Mucosa of rectum (tissue), 2 donors: ENCODE measurements around the gene TNFAIP8L3.

ENCODE experiments used
- H3K27ac ChIP-seq, 2 donors: one replicate each; pipeline ENCODE4 v1.7.0; 2013; ENCODE audit warnings: inconsistent platforms in 2 of 2, low read depth in 2 of 2, low read length in 2 of 2
- H3K27me3 ChIP-seq, 2 donors: one replicate each; pipeline ENCODE4 v1.7.0; 2013; ENCODE audit warnings: low read length in 2 of 2; ENCODE audit not compliant: control insufficient read depth in 2 of 2, insufficient read depth in 2 of 2
- H3K36me3 ChIP-seq, 2 donors: one replicate each; pipeline ENCODE4 v1.7.0; 2013; ENCODE audit warnings: low read length in 2 of 2; ENCODE audit not compliant: control insufficient read depth in 2 of 2, insufficient read depth in 2 of 2
- H3K4me1 ChIP-seq, 2 donors: one replicate each; pipeline ENCODE4 v1.7.0; 2013; ENCODE audit warnings: low read length in 2 of 2, mild to moderate bottlenecking in 1 of 2; ENCODE audit not compliant: control insufficient read depth in 2 of 2, insufficient read depth in 2 of 2
- H3K4me3 ChIP-seq, 2 donors: one replicate each; pipeline ENCODE4 v1.7.0; 2013; ENCODE audit warnings: low read length in 2 of 2
- H3K9ac ChIP-seq, 2 donors: one replicate each; pipeline ENCODE4 v1.7.0; 2013; ENCODE audit warnings: low read length in 2 of 2, low read depth in 1 of 2, mild to moderate bottlenecking in 1 of 2
- H3K9me3 ChIP-seq, 2 donors: one replicate each; pipeline ENCODE4 v1.7.0; 2013; ENCODE audit warnings: low read length in 2 of 2; ENCODE audit not compliant: control insufficient read depth in 2 of 2
- donor health status: healthy.
- donor health status: Normal muscosa, but diverticular disease.

The TNFAIP8L3 gene

DNA sequence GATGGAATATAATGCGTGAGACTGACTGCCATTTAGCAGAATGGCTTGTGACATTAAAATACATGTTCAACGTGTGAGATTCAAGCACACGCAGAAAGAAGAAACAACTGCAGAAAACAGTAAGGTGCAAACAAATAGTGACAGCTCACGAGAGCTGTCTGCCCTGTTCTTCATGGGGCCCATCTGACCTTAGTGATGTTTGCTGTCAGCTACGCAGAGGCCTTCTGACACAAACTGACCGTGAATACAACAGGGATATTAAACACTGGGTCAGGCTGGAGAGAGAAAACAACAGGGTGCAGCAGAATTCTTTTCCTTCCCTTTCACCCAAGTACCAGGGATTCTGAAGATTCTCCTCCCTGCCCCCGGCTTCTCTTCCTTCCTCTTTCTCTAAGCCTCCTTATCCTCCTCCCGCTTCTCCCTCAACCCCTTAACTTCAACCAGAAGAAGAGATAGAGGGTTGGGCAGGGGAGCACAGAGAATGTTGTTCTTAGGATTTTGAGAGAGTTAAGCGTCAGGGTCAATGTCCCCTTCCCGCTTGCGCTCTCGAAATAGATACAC, 2.1 kb downstream of the TNFAIP8L3 start:
- Histone ChIP-seq H3K9me3 (no peaks in the 10 kb centered on the region), H3K4me1 (peaks cover 3 to 7% of the 10 kb centered on the region in 2 donors), H3K4me3 (no peak overlapping the region), H3K27me3 (peaks cover 3 to 4% of the 10 kb centered on the region in 2 donors), H3K27ac (no peak overlapping the region), H3K36me3 (no peaks in the 10 kb centered on the region), H3K9ac (no peak overlapping the region)

GRCh38 chr15:51090753-51091152, 4.0 kb downstream of the TNFAIP8L3 start:
- H3K9me3 ChIP-seq = no peaks in the 10 kb centered on the region
- no peak overlapping the region for H3K27ac ChIP-seq
- H3K27me3 ChIP-seq = peaks cover 0 to 3% of the 10 kb centered on the region in 2 donors
- H3K4me1 ChIP-seq = peaks cover 3 to 7% of the 10 kb centered on the region in 2 donors
- no peak overlapping the region for H3K4me3 ChIP-seq
- H3K9ac ChIP-seq = no peak overlapping the region
- H3K36me3 ChIP-seq = no peaks in the 10 kb centered on the region

GRCh38 chr15:51089699-51090453, 4.8 kb downstream of the TNFAIP8L3 start:
- Histone ChIP-seq H3K9me3 (no peaks in the 10 kb centered on the region), H3K27me3 (peaks cover 0 to 3% of the 10 kb centered on the region in 2 donors), H3K9ac (no peak overlapping the region), H3K27ac (no peak overlapping the region), H3K4me1 (peaks cover 0 to 7% of the 10 kb centered on the region in 2 donors), H3K36me3 (no peaks in the 10 kb centered on the region), H3K4me3 (no peak overlapping the region)

GRCh38 chr15:51089041-51089440, 5.7 kb downstream of the TNFAIP8L3 start:
- no peak overlapping the region for H3K9ac ChIP-seq
- H3K27me3 ChIP-seq = peaks cover 0 to 3% of the 10 kb centered on the region in 2 donors
- peaks cover 0 to 7% of the 10 kb centered on the region in 2 donors for H3K4me1 ChIP-seq
- H3K36me3 ChIP-seq = no peaks in the 10 kb centered on the region
- H3K4me3 ChIP-seq = no peak overlapping the region
- no peaks in the 10 kb centered on the region for H3K9me3 ChIP-seq
- no peak overlapping the region for H3K27ac ChIP-seq

GRCh38 chr15:51088585-51088984, 6.1 kb downstream of the TNFAIP8L3 start:
- Histone ChIP-seq H3K9ac (no peak overlapping the region), H3K27ac (no peak overlapping the region), H3K27me3 (peaks cover 0 to 3% of the 10 kb centered on the region in 2 donors), H3K4me1 (peaks cover 0 to 7% of the 10 kb centered on the region in 2 donors), H3K9me3 (no peaks in the 10 kb centered on the region), H3K4me3 (no peak overlapping the region), H3K36me3 (no peaks in the 10 kb centered on the region)

- Histone ChIP-seq H3K4me1 (peaks cover 0 to 6% of the 10 kb centered on the region in 2 donors), H3K27ac (no peak overlapping the region)
These were observed 7.2 kb downstream of the TNFAIP8L3 start for GRCh38 chr15:51087513-51087912.

GRCh38 chr15:51086409-51086808, 8.3 kb downstream of the TNFAIP8L3 start:
- Histone ChIP-seq H3K27ac (no peak overlapping the region), H3K4me1 (no peaks in the 10 kb centered on the region), H3K9ac (no peak overlapping the region), H3K36me3 (no peaks in the 10 kb centered on the region), H3K9me3 (no peaks in the 10 kb centered on the region), H3K4me3 (no peak overlapping the region), H3K27me3 (peaks cover 0 to 3% of the 10 kb centered on the region in 2 donors)

More at GRCh38 chr15:51087513-51087912, 7.2 kb downstream of the TNFAIP8L3 start:
- Histone ChIP-seq H3K4me3 (no peak overlapping the region), H3K9ac (no peak overlapping the region), H3K27me3 (peaks cover 0 to 3% of the 10 kb centered on the region in 2 donors), H3K36me3 (no peaks in the 10 kb centered on the region), H3K9me3 (no peaks in the 10 kb centered on the region)

GRCh38 chr15:51085764-51086163, 8.9 kb downstream of the TNFAIP8L3 start:
- H3K4me1 ChIP-seq = no peaks in the 10 kb centered on the region
- H3K27ac ChIP-seq = no peak overlapping the region
- no peak overlapping the region for H3K9ac ChIP-seq

DNA sequence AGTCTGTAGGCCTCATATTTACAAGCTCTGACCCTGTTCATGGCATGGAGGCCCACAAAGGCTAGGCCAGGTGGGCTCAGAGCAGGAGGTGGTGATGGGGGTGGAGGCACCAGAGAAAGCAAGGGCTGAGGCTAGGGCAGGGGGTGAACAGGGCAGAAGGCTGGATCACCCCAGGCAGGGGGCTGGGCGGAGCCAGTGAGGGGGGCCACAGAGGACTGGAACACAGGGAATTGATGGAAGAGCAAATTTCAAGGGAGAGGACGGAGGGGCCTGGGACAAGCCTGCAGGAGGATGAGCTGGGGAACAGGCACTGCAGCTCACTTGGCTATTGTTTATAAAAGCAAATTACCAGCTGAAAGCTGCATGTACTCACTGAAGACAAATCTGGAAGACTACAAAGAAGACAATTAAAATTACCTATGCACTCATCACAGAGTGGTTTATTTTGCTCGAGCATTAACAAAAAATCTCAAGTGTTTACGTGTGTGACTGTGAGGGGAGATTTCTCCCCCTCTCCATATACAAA, 11.0 kb downstream of the TNFAIP8L3 start:
- no peaks in the 10 kb centered on the region for H3K27me3 ChIP-seq
- H3K9me3 ChIP-seq = no peaks in the 10 kb centered on the region
- no peaks in the 10 kb centered on the region for H3K4me1 ChIP-seq
- H3K9ac ChIP-seq = no peak overlapping the region
- no peak overlapping the region for H3K27ac ChIP-seq
- H3K4me3 ChIP-seq = no peak overlapping the region
- no peaks in the 10 kb centered on the region for H3K36me3 ChIP-seq

More at GRCh38 chr15:51085764-51086163, 8.9 kb downstream of the TNFAIP8L3 start:
- Histone ChIP-seq H3K27me3 (peaks cover 0 to 3% of the 10 kb centered on the region in 2 donors), H3K36me3 (no peaks in the 10 kb centered on the region), H3K4me3 (no peak overlapping the region), H3K9me3 (no peaks in the 10 kb centered on the region)

DNA sequence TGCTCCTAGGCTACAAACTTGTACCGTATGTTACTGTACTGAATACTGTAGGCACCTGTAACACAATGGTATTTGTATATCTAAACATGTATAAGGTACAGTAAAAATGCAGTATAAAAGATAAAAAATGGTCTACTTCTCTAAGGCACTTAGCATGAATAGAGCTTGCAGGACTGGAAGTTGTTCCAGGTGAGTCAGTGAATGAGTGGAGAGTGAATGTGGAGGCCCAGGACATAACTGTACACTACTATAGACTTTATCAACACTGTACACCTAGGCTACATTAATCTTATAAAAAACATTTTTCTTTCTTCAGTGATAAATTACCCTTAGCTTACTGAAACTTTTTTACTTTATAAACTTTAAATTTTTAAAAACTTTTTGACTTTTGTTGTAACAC, 12.5 kb downstream of the TNFAIP8L3 start:
- Histone ChIP-seq H3K4me3 (no peak overlapping the region), H3K9ac (no peak overlapping the region), H3K9me3 (no peaks in the 10 kb centered on the region), H3K4me1 (no peaks in the 10 kb centered on the region), H3K27ac (no peak overlapping the region), H3K27me3 (no peaks in the 10 kb centered on the region), H3K36me3 (no peaks in the 10 kb centered on the region)
